Measurements from ENCODE around the gene NAB1.

DNA sequence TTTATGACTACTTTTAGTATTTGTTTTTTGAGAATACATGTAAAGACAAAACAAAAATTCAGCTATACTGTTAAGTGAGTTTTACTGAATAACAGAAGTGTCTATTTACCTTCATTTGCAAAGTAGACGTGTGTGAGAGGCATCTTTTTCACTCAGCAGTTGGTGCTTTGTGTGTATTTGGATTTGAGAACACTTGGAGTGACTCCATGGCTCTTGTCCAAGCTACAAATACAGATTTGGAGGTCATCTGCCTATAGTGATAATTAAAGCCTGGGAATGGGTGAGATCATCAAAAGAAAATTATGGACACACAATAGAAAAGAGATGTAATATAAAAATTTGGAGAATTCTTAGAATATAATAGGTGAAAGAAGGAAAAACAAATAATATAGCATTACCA lies 6.2 kb downstream of the NAB1 start:
- TF ChIP-seq, protein P1, sequence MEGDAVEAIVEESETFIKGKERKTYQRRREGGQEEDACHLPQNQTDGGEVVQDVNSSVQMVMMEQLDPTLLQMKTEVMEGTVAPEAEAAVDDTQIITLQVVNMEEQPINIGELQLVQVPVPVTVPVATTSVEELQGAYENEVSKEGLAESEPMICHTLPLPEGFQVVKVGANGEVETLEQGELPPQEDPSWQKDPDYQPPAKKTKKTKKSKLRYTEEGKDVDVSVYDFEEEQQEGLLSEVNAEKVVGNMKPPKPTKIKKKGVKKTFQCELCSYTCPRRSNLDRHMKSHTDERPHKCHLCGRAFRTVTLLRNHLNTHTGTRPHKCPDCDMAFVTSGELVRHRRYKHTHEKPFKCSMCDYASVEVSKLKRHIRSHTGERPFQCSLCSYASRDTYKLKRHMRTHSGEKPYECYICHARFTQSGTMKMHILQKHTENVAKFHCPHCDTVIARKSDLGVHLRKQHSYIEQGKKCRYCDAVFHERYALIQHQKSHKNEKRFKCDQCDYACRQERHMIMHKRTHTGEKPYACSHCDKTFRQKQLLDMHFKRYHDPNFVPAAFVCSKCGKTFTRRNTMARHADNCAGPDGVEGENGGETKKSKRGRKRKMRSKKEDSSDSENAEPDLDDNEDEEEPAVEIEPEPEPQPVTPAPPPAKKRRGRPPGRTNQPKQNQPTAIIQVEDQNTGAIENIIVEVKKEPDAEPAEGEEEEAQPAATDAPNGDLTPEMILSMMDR (IDR thresholded peaks at IDR 0.05 in 4 of 5, conservative IDR thresholded peaks at IDR 0.05 in 1 of 5), result no peak
- no peak for TF ChIP-seq POLR2A (IDR thresholded peaks at IDR 0.05)
